ENCODE results near the gene GSTM1.

GSTM1 gene

DNA sequence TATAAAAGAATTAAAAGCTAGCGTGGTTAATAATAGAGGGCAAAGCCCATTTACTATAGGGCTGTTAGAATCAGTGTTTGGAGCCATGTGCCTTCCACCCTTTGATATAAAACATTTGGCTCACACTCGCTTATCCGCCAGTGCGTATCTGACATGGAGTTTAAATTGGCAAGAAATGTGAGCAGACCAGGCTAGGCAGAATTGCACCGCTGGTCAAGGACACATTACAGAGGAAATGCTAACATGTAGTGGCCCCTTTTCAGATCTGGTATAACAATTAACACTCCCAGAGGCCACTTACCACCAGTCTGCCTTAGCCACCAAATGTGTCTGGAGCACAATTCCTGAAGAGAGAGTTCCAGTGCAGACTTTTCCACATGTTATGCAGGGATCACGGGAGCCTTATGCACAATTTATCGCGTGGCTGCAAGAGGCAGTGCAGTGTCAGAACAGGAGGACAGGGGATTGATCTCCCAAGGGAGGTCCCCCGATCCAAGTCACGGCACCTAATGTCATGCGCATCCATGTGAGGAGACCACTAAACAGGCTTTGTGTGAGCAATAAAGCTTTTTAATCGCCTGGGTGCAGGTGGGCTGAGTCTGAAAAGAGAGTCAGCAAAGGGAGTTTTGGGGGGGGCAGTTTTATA lies 39.2 kb downstream of the GSTM1 start:
- DNase-seq (ENCODE audit: low spot score) = no peak

- DNase-seq (ENCODE audit: low spot score) = no peak
Observed at GRCh38 chr1:109728870-109729269, 41.3 kb downstream of the GSTM1 start.

DNA sequence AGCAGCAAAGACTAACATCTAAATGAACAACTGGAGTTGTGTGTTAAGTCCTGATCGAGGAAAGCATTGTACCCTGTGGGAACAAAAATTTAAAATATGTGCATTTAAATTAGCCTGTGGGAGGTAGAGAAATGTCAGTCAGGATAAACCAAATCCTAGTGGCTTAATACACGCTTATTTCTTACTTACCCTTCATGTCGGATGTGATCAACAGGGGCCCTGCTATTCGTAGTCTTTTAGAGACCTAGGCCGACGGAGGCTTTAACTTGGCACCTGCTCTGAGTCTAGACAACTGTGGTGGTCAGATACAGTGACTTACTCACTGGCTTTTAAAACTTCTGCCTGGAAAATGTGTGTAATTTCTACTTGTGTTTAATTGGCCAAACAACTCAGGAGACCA lies 43.0 kb downstream of the GSTM1 start:
- no peak for DNase-seq (ENCODE audit: low spot score)

GRCh38 chr1:109732390-109732881 lies 44.8 kb downstream of the GSTM1 start:
- no peak for DNase-seq (ENCODE audit: low spot score)

- no peak for DNase-seq (ENCODE audit: low spot score)
Observed at GRCh38 chr1:109733236-109733870, 45.7 kb downstream of the GSTM1 start.

DNA sequence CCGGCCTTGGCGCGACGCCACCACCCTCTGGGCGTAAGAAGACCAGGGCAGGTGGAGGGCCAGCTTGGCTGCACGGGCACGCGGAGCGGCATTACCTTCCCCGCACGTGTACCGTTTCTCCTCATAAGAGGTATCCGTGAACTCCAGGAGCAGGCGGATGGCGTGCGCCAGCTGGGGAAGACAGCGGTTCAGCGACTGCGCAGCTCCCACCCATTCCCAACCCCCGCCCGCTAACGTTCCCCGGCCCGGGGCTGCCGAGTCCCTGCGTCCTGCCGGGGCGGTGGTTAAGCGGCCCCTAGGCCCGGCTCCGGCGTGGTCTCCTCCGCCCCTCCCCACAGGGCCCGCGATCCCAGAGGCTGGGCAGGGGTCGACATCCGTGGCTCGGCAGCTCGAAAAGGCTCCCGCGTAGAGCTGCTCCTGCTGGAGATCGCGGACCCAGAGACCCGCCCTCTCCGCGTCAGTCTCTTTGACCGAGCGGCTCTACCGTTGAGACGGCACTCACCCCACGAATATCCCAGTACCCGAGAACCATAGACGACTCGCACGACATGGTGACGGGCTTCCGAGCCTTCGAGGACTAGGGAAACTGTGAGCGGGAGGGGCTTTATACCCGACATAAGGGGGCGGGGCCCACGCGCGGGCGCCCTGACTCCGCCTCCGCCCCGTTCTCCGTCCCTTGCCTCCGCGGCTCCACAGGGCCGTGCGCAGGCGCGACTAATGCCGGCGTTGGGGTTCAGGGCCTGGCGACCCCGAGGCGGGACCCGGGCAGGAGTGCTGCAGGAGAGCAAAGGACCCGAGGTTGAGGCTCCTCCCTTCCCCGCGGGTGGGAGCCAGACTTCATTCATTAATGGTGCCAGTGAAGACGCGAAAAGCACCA lies 52.4 kb downstream of the GSTM1 start:
- peak; percentile 92 for DNase-seq (ENCODE audit: low spot score)

DNA sequence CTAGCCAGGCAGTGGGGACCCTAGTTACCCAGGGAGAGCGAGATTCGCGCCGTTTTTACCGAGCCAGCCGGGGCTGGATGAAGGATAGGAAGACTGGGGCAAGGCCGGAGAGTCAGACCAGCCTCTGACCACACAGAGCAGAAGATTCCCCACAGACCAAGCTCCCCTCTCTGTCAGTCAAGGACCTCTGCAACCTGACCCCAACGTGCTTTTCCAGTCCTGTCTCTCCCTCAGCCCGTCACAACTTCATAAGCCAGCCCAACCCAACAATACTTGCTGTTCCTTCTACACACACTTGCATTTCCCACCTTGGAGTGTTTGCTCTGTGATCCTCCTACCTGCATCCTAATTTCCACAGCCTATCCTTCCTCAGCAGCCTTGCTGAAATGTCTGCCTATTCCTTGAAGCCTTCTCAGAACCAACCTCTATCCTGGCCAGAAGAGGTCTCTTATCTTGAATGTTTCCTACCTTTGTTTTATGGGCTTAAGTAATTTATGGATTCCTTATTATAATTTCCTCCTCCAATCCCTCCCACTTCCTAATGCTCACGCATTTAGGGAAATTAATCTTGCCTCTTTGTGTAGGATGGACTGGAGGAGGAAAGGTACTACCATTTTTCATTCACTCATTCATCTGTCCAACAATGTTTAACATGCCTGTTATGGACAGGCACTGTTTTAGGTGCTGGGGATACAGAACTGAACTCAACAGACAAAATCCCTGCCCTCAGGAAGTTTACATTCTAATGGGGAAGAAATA lies 53.2 kb downstream of the GSTM1 start, which contains the start of gene GSTM3:
GSTM3 (minus strand) TSS at position 424 of the 759 bp plus-strand sequence. CDS start 751 bp downstream, outside the sequence.
- no peak for DNase-seq (ENCODE audit: low spot score)

All from hepatic stellate cell (primary cell).